ENCODE measurements around the gene MTFP1.
"Not testable (repeated sequence)": the region's sequence is repeated elsewhere in the genome, so short reads cannot be mapped to it uniquely, and the experiment has no call there.

Gene MTFP1

DNA sequence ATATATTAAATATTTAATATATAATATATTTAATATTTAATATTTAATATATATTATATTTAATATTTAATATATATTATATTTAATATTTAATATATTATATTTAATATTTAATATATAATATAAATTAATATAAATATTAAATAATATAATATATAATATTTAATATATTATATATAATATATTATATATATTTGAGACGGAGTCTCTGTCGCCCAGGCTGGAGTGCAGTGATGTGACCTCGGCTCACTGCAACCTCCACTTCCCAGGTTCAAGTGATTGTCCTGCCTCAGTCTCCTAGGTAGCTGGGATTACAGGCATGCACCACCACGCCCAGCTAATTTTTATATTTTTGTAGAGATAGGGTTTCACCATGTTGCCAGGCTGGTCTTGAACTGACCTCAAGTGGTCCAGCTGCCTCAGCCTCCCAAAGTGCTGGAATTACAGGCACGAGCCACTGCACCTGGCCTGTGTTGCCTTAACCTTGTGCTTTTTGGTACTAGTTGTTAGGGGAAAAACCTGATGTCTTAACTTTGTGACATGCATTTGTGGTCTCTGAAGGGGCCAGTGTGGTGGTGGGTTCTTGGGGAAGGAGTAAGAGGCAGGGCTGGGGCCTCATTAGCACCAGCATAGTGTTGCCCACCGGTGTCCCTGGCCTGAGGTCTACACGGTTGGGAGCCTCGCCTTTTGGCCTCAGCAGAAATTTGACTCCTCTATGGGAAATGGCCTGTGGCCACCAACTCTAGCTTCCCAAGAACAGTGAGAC, 29.7 kb downstream of the MTFP1 start:
- DNase-seq (ENCODE audit: low read depth in 3 of 3): no peak

- no peak for DNase-seq (ENCODE audit: low read depth in 3 of 3)
These were observed 32.4 kb downstream of the MTFP1 start for GRCh38 chr22:30457981-30458380.

- DNase-seq (ENCODE audit: low read depth in 3 of 3): no peak
These were observed 33.8 kb downstream of the MTFP1 start for GRCh38 chr22:30459181-30460052.

DNA sequence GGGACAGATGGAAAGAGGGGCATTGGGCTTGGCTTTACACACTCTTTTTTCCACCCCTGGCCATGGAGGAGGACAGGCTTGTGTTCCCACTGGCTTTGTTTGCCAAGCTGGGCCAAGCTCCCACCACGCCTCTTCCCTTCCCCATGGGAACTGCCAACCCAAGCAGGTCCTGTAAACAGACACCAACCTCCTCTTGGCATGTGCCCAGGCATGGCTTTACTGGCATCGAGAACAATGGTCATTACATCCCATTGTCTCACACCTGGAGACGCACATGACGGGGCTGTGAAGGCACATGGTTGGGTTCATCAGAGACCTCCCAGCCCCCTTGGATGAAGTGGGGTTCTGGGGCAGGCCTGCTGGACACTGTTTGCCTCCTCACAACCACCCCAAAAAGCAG, 34.6 kb downstream of the MTFP1 start:
- no peak for DNase-seq (ENCODE audit: low read depth in 3 of 3)

DNA sequence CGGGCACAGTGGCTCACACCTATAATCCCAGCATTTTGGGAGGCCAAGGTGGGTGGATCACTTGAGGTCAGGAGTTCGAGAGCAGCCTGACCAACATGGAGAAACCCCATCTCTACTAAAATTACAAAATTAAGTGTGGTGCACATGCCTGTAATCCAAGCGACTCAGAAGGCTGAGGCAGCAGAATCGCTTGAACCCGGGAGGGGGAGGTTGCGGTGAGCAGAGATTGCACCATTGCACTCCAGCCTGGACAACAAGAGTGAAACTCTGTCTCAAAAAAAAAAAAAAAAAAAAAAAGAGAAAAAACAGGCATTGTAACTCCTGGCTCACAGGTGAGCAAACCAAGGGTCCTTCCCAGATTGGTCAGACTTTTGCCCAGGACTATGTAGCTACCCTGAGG, 35.0 kb downstream of the MTFP1 start:
- DNase-seq (ENCODE audit: low read depth in 3 of 3): not testable (repeated sequence)

DNA sequence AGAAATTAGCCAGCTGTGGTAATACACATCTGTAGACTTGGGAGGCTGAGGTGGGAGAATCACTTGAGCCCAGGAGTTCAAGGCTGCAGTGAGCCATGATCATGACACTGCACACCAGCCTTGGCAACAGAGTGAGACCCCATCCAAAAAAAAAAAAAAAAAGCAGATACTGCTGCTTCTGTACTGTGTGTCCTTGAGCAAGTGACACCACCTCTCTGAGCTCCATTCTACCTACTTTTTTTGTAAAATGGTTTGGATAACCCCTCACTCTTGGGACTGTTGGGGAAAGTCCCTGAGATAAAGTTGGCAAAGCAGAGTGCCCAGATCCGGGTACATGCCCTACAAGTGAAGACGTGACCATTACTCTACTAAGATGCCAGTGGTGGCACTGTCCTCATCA, 43.6 kb downstream of the MTFP1 start:
- no peak for DNase-seq (ENCODE audit: low read depth in 3 of 3)

DNA sequence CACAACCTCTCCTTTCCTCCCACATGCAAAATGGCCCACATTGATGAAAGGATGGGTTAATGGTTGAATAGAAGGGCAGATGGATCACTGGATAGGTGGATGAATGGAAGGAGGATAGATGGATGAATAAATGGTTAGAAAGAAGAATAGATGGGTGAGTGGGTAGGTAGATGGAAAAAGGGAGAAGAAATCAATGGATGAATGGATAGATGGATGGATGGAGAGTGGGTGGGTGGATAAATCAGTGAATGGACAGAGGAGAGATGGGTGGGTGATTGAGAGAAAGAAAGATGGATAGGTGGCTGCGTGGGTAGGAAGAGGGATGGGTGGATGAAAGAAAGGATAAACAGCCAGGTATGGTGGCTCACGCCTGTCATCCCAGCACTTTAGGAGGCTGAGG, 45.1 kb downstream of the MTFP1 start:
- DNase-seq (ENCODE audit: low read depth in 3 of 3): no peak

GRCh38 chr22:30471616-30472318, 46.2 kb downstream of the MTFP1 start, which contains the start of gene SEC14L3:
Gene SEC14L3 (minus strand): TSS chr22:30472017. CDS start chr22:30471958, 59 bp downstream.
- no peak for DNase-seq (ENCODE audit: low read depth in 3 of 3)

DNA sequence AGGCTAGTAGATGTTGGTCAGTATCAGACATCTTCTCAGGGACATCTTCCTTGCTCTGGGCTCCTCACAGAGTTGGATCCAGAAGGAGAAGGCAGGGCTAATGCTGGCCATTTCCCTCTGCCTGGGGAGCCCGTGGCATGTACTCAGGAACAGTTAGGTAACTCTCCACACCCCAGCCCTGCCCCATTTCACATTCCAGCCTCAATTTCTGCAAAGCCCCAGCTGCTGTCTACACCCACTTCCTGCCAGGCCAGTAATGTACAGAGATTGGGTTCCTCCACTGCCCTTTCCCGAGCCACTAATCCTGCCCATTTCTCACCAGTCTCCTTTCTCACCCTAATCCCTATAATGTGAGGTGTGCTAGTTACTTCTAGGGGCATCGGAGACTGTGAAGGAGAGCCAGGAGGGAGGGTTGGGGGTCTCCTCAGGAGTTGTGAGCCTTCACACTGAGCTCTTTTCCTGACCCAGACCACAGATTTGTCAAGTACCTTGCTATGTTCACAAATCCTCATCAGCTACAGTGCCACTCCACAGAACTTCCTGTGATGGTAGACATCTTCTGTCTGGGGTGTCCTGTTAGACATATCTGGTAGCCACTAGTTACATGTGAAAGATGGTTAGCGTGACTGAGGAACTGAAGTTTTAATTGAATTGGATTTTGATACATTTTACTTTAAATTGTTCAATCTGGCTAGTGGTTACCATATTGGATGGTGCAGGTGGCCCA, 47.6 kb downstream of the MTFP1 start:
- no peak for DNase-seq (ENCODE audit: low read depth in 3 of 3)

DNA sequence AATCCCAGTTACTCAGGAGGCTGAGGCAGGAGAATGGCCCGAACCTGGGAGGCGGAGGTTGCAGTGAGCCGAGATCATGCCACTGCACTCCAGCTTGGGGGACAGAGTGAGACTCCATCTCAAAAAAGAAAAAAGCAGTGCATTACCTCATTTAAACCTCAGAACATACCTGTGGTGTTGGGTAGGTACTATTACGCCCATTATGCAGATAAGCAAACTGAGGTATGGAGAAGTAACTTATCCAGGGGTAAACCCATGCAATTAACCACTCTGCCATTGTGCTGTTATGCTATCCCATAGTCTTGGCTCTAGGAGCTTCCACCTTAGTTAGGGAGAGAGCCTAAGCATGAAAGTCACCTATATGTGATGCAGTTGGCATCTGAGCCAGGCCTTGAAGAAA, 48.6 kb downstream of the MTFP1 start:
- DNase-seq (ENCODE audit: low read depth in 3 of 3): no peak

- no peak for DNase-seq (ENCODE audit: low read depth in 3 of 3)
These were observed 49.3 kb downstream of the MTFP1 start for GRCh38 chr22:30474683-30475424.

Measured in stimulated activated CD4-positive, alpha-beta T cell treated with anti-CD3 and anti-CD28 coated beads, TNF-alpha, amount 100 ng/mL, for 24 hours (primary cell).